Activated CD4-positive, alpha-beta T cell treated with anti-CD3 and anti-CD28 coated beads, Interleukin-2, amount 50 U/mL, for 16 hours (primary cell): ENCODE measurements around the gene DOCK1.
"Not testable (repeated sequence)": the region's sequence is repeated elsewhere in the genome, so short reads cannot be mapped to it uniquely, and the experiment has no call there.

Experiments
- DNase-seq: peaks from one replicate; pipeline ENCODE4 v3.0.0-alpha.2; 2020

Gene DOCK1

GRCh38 chr10:126904818-126905701 is at the start of gene DOCK1:
TSS of gene DOCK1 (plus strand) at chr10:126905428. CDS start at chr10:126905518, 90 bp downstream.
- DNase-seq = no peak

- no peak for DNase-seq
Observed at GRCh38 chr10:126857178-126857806, 47.9 kb upstream of the DOCK1 start.

GRCh38 chr10:126867567-126868365 is 37.5 kb upstream of the DOCK1 start:
- DNase-seq = no peak

GRCh38 chr10:126868371-126868770 is 36.9 kb upstream of the DOCK1 start:
- DNase-seq = no peak

GRCh38 chr10:126872135-126872534 is 33.1 kb upstream of the DOCK1 start:
- no peak for DNase-seq

DNA sequence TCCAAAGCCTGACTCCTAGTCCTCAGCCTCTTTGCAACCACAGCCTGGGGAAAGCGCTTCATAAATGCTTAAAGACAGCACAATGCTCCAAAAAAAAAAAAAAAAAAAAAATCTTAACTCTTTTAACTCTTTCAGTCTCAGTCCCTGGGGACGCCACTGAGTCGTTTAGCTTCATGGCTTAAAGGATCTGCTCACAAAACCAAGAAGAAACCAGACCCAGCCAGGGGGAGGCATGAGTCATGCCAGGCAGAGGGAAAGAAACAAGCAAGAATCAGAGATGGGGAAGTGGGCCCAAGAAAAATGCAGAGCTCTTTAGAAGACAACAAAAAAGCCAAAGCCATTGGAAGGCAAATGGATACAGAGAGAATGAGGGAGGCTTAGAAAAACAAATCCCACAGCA is 32.5 kb upstream of the DOCK1 start:
- no peak for DNase-seq

DNA sequence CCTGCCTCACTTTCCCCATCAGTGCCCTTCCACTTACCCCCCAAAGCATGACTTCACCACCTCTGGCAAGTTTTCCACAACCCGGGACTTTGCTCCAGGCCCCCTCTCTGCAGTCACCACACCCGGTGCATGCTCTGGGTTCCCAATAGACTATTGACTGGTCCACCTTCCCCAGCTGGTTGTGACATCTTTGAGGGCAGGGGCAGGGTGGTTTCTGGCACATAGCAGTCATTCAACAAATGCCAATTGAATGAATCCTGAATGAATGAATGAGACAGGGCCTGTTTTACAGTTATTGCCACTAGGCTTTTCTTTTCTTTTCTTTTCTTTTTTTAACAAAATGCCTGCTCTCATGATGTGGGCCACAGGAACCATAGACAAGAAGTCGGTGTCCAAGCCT is 28.8 kb upstream of the DOCK1 start:
- DNase-seq = no peak

DNA sequence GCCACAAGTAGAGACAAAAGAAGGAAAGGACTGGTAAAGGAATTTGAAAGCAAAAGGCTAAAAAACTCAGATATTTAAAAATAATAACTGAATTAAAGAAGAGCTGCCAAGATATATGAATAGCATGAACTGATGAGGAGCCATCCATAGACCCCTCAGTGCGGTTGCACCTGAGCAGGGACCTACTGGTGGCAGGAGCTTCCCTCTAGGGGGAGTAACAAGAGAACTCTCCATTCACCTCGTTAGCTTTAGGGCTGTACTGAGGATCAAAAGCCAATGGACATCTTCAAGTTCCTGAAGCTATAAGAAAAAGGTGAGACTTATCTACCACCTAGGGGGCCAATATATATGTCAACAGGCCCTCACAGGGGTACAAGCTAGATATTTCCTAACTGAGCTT is 27.8 kb upstream of the DOCK1 start:
- no peak for DNase-seq

DNA sequence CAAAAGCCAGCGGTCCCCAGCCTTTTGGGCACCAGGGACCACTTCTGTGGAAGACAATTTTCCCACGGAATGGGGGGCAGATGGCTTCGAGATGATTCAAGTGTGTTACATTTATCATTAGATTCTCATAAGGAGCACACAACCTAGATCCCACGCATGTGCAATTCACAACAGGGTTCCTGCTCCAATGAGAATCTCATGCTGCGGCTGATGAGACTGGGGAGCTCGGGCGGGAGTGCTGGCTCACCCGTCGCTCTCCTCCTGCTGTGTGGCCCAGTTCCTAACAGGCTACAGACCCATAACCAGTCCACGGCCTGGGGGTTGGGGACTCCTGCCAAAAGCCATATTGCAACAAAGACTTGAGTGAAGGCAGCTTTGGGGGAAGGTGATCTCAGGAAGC is 26.6 kb upstream of the DOCK1 start:
- no peak for DNase-seq

DNA sequence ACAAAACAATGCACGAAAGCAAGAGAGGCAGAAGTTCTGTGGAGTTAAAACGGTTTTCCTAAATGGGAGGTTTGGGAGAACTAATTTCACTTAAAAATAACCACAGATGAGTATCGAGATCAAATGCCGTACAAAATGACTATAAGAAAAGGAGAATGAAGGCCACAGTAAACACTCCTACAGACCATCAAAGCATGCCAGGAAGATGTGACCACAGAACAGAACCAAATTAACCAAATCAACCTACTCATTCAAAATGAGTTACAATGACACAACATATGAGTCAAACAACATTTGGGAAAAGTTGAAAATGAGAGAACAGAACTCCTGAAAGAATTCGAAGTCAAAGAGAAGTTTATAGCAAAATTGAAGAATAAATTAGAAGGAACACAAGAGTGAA is 24.3 kb upstream of the DOCK1 start:
- DNase-seq = no peak

- not testable (repeated sequence) for DNase-seq
Observed at GRCh38 chr10:126882055-126882454, 23.2 kb upstream of the DOCK1 start.

- DNase-seq = not testable (repeated sequence)
Observed at GRCh38 chr10:126888436-126888835, 16.8 kb upstream of the DOCK1 start.

DNA sequence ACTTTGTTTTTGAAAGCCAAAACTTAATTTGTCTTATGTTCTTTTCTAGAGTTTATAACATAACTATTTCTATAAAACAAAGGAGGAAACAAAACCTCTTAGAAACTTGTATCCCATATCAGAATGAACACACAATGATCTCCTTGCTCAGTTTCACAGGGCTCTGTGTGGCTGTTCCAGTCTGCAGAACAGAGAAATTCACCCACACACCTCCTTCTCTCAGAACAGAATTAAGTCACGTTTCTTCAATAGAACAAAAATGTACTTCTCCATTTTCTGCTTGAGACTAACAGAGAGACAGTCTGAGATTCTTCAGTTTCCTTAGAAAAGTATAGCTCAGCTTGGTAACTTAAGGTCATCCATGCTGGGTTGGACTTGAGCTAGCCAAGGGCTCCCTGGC is 15.8 kb upstream of the DOCK1 start:
- no peak for DNase-seq

GRCh38 chr10:126890797-126891196 is 14.4 kb upstream of the DOCK1 start:
- DNase-seq = not testable (repeated sequence)

DNA sequence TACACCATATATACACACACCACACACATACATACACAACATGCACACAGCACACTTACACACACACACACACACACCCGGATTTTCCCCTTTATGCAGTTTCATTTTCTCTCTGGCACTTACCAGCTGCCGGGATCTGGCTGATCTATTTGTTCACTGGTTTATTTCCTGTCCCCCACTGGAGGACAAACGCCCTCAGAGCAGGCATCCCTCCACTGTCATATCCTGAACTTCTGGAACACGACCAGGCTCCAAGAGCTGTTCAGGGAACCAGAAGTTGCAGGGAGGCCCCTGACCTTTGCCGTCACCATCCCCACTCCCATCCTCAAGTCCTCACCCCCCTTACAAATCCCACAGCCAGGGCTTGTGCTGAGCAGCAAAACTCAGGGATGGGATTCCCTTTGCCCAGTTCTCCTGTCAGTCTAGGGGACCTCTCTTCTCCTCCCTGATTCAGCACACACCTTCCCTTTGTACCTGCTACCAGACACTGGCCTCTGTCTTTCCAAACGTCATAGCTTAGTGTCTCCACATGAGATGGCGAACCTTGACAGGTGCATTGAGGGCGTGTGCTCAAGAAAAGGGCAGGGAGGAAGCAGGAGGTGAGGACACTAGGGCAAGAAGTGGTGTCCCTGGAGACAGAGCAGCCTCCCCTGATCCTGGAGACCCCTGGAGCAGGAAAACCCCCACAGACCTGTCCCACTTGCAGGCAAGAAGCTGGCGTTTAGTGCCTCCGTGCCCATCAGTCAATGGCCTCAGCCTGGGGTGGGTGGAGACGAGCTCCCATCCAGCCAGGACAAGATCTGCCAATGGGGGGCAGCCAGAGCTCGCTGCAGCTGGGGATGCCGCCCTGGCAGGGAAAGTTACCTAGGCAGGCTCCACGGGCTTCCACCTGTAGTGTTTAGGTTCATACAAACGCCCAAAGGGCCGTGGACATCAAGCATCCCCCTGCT is 12.7 kb upstream of the DOCK1 start:
- DNase-seq = no peak

DNA sequence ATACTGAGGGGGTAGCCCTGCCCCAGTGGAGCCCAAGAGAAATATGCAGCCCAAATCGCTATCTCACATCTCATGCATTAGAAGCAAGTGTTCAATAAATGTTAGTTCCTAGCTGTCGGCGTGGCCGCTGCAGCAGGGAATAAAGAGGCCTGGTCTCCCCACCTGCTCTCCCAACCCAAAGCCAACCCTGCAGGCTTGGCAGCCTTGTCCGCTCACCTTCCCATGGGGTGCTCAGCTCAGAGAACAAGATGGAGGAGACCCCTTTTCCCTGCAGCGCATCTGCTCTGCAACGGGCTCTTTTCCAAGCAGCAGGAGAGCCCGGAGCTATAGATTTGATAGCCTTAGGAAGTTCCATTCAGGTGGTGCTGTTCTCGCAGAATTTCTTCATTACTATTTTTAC is 12.0 kb upstream of the DOCK1 start:
- no peak for DNase-seq

GRCh38 chr10:126893841-126894240 is 11.4 kb upstream of the DOCK1 start:
- no peak for DNase-seq

DNA sequence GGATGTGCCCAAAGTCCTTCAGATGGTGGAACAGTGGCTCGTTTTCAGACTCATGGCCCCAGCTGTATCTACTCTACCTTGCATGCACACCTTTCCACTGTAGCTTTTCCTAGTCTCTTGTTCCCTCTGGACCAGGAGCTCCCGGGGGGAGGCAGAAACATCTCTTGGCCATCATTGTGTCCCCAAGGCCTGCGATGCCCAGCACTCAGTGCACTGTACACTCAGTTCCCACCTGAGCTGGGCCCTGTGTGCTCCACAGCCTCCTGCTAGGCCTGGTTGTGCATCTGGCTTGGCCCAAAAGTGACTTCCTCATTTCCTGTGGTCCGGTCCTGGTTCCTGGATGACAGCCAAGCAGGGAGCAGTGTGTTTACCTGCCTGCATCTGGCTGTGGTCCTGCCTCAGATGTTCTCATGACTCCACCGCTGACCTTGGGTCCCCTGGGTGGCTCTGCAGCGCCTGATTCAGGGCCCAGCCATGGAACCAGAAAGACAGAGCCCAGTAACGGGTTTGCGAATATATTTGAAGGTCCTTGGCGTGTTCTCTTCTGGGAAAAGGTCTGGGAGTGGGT is 9.9 kb upstream of the DOCK1 start:
- no peak for DNase-seq

DNA sequence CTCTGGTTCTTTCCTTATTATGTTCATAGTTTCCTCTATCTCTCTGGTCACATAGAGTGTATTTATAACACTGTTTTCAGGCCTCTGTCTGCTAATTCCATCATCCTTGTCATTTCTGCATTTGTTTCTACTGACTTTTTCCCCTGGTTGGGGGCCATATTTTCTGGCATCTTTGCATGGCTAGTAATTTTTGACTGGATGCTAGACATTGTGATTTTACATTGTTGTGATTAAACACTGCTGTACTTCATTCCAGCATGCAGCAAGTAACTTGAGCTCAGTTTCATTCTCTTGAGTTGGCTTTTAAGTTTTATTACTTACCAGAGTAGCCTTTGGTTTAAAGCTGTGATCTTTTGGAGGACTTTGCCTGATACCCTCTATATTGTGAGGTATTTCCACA is 6.8 kb upstream of the DOCK1 start:
- DNase-seq = no peak

GRCh38 chr10:126899529-126899928 is 5.7 kb upstream of the DOCK1 start:
- not testable (repeated sequence) for DNase-seq

DNA sequence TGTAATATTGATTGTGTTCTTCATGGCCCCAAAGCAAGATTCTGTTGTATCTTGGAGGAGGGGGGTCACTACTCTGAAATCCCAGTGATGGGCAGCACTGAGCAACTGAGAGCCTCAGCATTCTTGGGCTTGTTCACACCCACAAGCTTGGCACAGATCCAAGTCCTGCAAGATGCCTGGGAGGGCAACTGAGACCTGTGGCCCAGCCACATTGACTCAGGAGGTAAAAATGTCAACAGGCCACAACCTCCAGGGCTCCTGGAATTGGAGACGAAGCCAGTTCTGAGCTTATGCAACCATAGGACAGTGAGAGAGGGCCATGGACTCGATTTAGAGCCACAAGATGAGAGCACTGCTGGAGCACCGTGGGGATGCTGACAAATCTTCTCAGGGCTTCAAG is 3.1 kb upstream of the DOCK1 start:
- DNase-seq = no peak
